ENCODE data around the gene KCTD8.

Gene KCTD8

DNA sequence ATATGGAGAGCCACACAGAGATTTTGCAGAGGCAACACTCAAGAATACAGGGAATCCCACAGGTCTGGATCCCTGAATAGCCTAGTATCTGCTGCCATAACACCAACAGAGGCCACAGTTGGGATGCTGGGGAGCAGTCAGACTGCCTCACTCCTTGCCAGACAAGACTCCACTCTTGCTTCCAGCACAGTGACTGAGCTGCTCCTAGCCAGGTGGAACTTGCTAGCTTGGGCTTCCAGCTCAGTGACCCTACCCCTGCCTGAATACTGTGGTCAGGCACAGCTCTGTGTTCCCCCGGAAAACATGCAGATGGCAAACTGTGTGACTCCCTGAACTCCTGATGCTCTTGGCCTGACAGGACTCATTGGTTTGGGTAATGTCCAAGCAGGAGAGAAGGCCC, 251.8 kb downstream of the KCTD8 start:
- Histone ChIP-seq H3K4me1 (ENCODE audit: control insufficient read depth, insufficient read depth, low read length) (no peaks in the 10 kb centered on the region), H3K27ac (ENCODE audit: extremely low read depth, low read depth, low read length) (no peak overlapping the region), H3K9me3 (ENCODE audit: control insufficient read depth, insufficient read depth, low read depth, low read length) (no peaks in the 10 kb centered on the region), H3K36me3 (ENCODE audit: control insufficient read depth in 2 of 2, insufficient read depth in 1 of 2, low read length in 2 of 2) (no peaks in the 10 kb centered on the region), H3K4me3 (ENCODE audit: low read depth, low read length) (no peak overlapping the region)
- TF ChIP-seq REPIN1 (tag by site-specific recombination; IDR thresholded peaks at IDR 0.05; ENCODE audit: low read depth) (no peak), ZNF266 (tag by site-specific recombination; IDR thresholded peaks at IDR 0.05; ENCODE audit: low read depth) (no peak)
- ChIA-PET POLR2A (no interaction called here), CTCF (no interaction called here)

DNA sequence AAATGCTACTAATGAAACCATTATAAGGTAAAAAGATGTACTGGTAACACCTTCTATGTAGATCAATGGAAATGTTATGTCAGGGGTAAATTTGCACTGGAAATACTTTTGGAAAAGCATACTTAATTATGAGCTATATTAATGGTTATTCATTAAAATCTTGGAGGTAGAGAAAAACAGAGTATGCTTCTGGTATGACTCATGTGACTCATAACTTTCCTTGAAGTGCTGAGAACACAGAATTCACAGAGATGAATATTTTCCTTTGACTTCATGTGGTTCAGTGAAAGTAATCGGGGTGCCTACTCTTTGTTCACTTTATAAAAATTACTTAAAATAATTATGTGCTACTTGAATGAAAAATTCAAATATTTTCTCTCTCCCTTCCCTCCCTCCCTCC, 254.2 kb downstream of the KCTD8 start:
- no peak overlapping the region for H3K4me3 ChIP-seq (ENCODE audit: low read depth, low read length)
- H3K9me3 ChIP-seq (ENCODE audit: control insufficient read depth, insufficient read depth, low read depth, low read length): no peaks in the 10 kb centered on the region
- no peak overlapping the region for H3K27ac ChIP-seq (ENCODE audit: extremely low read depth, low read depth, low read length)
- TF ChIP-seq ZNF558 (tag by site-specific recombination; IDR thresholded peaks at IDR 0.05) (no peak), ZNF121 (tag by site-specific recombination; IDR thresholded peaks at IDR 0.05) (no peak), ZNF521 (tag by site-specific recombination; IDR thresholded peaks at IDR 0.05) (no peak), ZNF571 (tag by site-specific recombination; IDR thresholded peaks at IDR 0.05) (no peak), ZNF37A (tag by site-specific recombination; IDR thresholded peaks at IDR 0.05) (no peak), ZFP3 (tag by site-specific recombination; IDR thresholded peaks at IDR 0.05; ENCODE audit: low read depth) (no peak), SP2 (tag by site-specific recombination; IDR thresholded peaks at IDR 0.05) (no peak), ZNF366 (tag by site-specific recombination; conservative IDR thresholded peaks at IDR 0.05) (no peak), ZBTB20 (tag by site-specific recombination; IDR thresholded peaks at IDR 0.05) (no peak), BCL11A (tag by site-specific recombination; IDR thresholded peaks at IDR 0.05; ENCODE audit: low read depth) (no peak), ZNF140 (tag by site-specific recombination; IDR thresholded peaks at IDR 0.05) (no peak), MYNN (tag by site-specific recombination; IDR thresholded peaks at IDR 0.05; ENCODE audit: borderline replicate concordance) (no peak), ZNF266 (tag by site-specific recombination; IDR thresholded peaks at IDR 0.05; ENCODE audit: low read depth) (no peak)
- TF ChIP-seq, protein P1, sequence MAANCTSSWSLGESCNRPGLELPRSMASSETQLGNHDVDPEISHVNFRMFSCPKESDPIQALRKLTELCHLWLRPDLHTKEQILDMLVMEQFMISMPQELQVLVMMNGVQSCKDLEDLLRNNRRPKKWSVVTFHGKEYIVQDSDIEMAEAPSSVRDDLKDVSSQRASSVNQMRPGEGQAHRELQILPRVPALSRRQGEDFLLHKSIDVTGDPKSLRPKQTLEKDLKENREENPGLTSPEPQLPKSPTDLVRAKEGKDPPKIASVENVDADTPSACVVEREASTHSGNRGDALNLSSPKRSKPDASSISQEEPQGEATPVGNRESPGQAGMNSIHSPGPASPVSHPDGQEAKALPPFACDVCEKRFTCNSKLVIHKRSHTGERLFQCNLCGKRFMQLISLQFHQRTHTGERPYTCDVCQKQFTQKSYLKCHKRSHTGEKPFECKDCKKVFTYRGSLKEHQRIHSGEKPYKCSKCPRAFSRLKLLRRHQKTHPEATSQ (tag by site-specific recombination; IDR thresholded peaks at IDR 0.05): no peak
- TF ChIP-seq, protein P2, sequence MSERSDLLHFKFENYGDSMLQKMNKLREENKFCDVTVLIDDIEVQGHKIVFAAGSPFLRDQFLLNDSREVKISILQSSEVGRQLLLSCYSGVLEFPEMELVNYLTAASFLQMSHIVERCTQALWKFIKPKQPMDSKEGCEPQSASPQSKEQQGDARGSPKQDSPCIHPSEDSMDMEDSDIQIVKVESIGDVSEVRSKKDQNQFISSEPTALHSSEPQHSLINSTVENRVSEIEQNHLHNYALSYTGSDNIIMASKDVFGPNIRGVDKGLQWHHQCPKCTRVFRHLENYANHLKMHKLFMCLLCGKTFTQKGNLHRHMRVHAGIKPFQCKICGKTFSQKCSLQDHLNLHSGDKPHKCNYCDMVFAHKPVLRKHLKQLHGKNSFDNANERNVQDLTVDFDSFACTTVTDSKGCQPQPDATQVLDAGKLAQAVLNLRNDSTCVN (tag by site-specific recombination; optimal IDR thresholded peaks at IDR 0.05): no peak
- TF ChIP-seq, protein P3, sequence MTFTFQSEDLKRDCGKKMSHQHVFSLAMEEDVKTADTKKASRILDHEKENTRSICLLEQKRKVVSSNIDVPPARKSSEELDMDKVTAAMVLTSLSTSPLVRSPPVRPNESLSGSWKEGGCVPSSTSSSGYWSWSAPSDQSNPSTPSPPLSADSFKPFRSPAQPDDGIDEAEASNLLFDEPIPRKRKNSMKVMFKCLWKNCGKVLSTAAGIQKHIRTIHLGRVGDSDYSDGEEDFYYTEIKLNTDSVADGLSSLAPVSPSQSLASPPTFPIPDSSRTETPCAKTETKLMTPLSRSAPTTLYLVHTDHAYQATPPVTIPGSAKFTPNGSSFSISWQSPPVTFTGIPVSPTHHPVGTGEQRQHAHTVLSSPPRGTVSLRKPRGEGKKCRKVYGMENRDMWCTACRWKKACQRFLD (tag by site-specific recombination; IDR thresholded peaks at IDR 0.05): no peak
- TF ChIP-seq, protein P4, sequence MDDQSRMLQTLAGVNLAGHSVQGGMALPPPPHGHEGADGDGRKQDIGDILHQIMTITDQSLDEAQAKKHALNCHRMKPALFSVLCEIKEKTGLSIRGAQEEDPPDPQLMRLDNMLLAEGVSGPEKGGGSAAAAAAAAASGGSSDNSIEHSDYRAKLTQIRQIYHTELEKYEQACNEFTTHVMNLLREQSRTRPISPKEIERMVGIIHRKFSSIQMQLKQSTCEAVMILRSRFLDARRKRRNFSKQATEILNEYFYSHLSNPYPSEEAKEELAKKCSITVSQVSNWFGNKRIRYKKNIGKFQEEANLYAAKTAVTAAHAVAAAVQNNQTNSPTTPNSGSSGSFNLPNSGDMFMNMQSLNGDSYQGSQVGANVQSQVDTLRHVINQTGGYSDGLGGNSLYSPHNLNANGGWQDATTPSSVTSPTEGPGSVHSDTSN (CRISPR knock-in tag; IDR thresholded peaks at IDR 0.05): no peak
- TF ChIP-seq, protein P5, sequence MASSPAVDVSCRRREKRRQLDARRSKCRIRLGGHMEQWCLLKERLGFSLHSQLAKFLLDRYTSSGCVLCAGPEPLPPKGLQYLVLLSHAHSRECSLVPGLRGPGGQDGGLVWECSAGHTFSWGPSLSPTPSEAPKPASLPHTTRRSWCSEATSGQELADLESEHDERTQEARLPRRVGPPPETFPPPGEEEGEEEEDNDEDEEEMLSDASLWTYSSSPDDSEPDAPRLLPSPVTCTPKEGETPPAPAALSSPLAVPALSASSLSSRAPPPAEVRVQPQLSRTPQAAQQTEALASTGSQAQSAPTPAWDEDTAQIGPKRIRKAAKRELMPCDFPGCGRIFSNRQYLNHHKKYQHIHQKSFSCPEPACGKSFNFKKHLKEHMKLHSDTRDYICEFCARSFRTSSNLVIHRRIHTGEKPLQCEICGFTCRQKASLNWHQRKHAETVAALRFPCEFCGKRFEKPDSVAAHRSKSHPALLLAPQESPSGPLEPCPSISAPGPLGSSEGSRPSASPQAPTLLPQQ (tag by site-specific recombination; IDR thresholded peaks at IDR 0.05): no peak
- ChIA-PET POLR2A (no interaction called here), CTCF (no interaction called here)
- no peaks in the 10 kb centered on the region for H3K4me1 ChIP-seq (ENCODE audit: control insufficient read depth, insufficient read depth, low read length)
- no peaks in the 10 kb centered on the region for H3K36me3 ChIP-seq (ENCODE audit: control insufficient read depth in 2 of 2, insufficient read depth in 1 of 2, low read length in 2 of 2)

Data from HEK293 (cell line).